HG03103 (cell line): ENCODE measurements around the gene LIM2.
"Not testable (repeated sequence)": the region's sequence is repeated elsewhere in the genome, so short reads cannot be mapped to it uniquely, and the experiment has no call there.

ENCODE experiments used
- ATAC-seq: cut with Tn5 transposase; IDR thresholded peaks from one replicate; pipeline ENCODE4 v1.9.1; 2021; ENCODE audit warnings: low read depth; ENCODE audit not compliant: unreplicated experiment

LIM2 gene

GRCh38 chr19:51387924-51388389 lies at the start of gene LIM2:
Gene LIM2, minus strand, starts transcription at chr19:51387974. Its CDS starts 531 bp downstream, at chr19:51387443.
- no peak for ATAC-seq

GRCh38 chr19:51434456-51434855 lies 46.7 kb upstream of the LIM2 start:
- no peak for ATAC-seq

- ATAC-seq: no peak
Measured at GRCh38 chr19:51433043-51433442, 45.3 kb upstream of the LIM2 start.

GRCh38 chr19:51431124-51431523 lies 43.4 kb upstream of the LIM2 start:
- no peak for ATAC-seq

GRCh38 chr19:51430221-51430620 lies 42.4 kb upstream of the LIM2 start:
- ATAC-seq: no peak

- ATAC-seq: no peak
Measured at GRCh38 chr19:51427201-51427600, 39.4 kb upstream of the LIM2 start.

- no peak for ATAC-seq
Measured at GRCh38 chr19:51422053-51422448, 34.3 kb upstream of the LIM2 start.

GRCh38 chr19:51421229-51422052 lies 33.7 kb upstream of the LIM2 start:
- no peak for ATAC-seq

GRCh38 chr19:51420511-51420910 lies 32.7 kb upstream of the LIM2 start:
- ATAC-seq: not testable (repeated sequence)

- ATAC-seq: no peak
Measured at GRCh38 chr19:51418707-51419106, 30.9 kb upstream of the LIM2 start.

GRCh38 chr19:51417810-51418157 lies 30.0 kb upstream of the LIM2 start:
- ATAC-seq: no peak

GRCh38 chr19:51417107-51417809 lies 29.5 kb upstream of the LIM2 start, which contains the start of gene SIGLEC10:
Gene SIGLEC10, minus strand, starts transcription at chr19:51417642. Its CDS starts 61 bp downstream, at chr19:51417581.
- no peak for ATAC-seq

- not testable (repeated sequence) for ATAC-seq
Measured at GRCh38 chr19:51416422-51416821, 28.6 kb upstream of the LIM2 start.

GRCh38 chr19:51415187-51415586 lies 27.4 kb upstream of the LIM2 start:
- no peak for ATAC-seq

- ATAC-seq: no peak
Measured at GRCh38 chr19:51410950-51411748, 23.4 kb upstream of the LIM2 start.

GRCh38 chr19:51407511-51408131 lies 19.8 kb upstream of the LIM2 start:
- no peak for ATAC-seq

- ATAC-seq: no peak
Measured at GRCh38 chr19:51402117-51402516, 14.3 kb upstream of the LIM2 start.

GRCh38 chr19:51399936-51400335 lies 12.2 kb upstream of the LIM2 start:
- not testable (repeated sequence) for ATAC-seq

GRCh38 chr19:51399231-51399630 lies 11.5 kb upstream of the LIM2 start:
- no peak for ATAC-seq

GRCh38 chr19:51398096-51398704 lies 10.4 kb upstream of the LIM2 start:
- no peak for ATAC-seq
